Esophagus muscularis mucosa (tissue), 4 donors: Measurements from ENCODE around the gene OLA1. TPM values are rescaled to one million over a fixed set of nuclear protein-coding genes. Genes with fewer than 3 reads are reported as not detected.
"Not testable (repeated sequence)": the region's sequence is repeated elsewhere in the genome, so short reads cannot be mapped to it uniquely, and the experiment has no call there.

Experiments
- DNase-seq: peaks from one replicate; pipeline ENCODE4 v3.0.0-alpha.2; 2017; ENCODE audit errors: extremely low spot score
- H3K27ac ChIP-seq, 4 donors: fragments of 200-600 bp; sonication (generic); replicated peaks in 1 of 4; 1 replicate in 3 of 4; 2 replicates in 1 of 4; pipeline ENCODE4 v1.5.1; 2016 to 2019; ENCODE audit warnings: mild to moderate bottlenecking in 1 of 4
- H3K27me3 ChIP-seq, 4 donors: fragments of 200-600 bp; sonication (generic); one replicate each; pipeline versions ENCODE4 v1.5.1 to v1.6.0; 2016 to 2019
- H3K36me3 ChIP-seq, 4 donors: fragments of 200-600 bp; sonication (generic); one replicate each; pipeline ENCODE4 v1.5.1; 2016 to 2019
- H3K4me1 ChIP-seq, 4 donors: fragments of 200-600 bp; sonication (generic); one replicate each; pipeline ENCODE4 v1.5.1; 2016 to 2019
- H3K4me3 ChIP-seq, 4 donors: fragments of 200-600 bp; sonication (generic); 1 replicate in 2 of 4; 2 replicates in 2 of 4; pipeline ENCODE4 v1.5.1; 2016 to 2019; ENCODE audit warnings: mild to moderate bottlenecking in 4 of 4, moderate library complexity in 1 of 4
- H3K9me3 ChIP-seq, 4 donors: fragments of 200-600 bp; sonication (generic); 1 replicate in 3 of 4; 2 replicates in 1 of 4; pipeline ENCODE4 v1.5.1; 2016 to 2019
- CTCF ChIP-seq, 3 experiments: fragments of 200-600 bp in 2 of 3; fragments of 450-650 bp in 1 of 3; sonication (generic) in 2 of 3; IDR thresholded peaks; one replicate each; pipeline ENCODE4 v1.5.1; 2017 to 2019; ENCODE audit warnings: antibody characterized with exemption in 3 of 3, mild to moderate bottlenecking in 2 of 3, moderate library complexity in 1 of 3
- EP300 ChIP-seq: sonication (generic); formaldehyde crosslinking; IDR thresholded peaks from one replicate; pipeline ENCODE4 v1.6.1; 2017; ENCODE audit warnings: antibody characterized with exemption
- POLR2A ChIP-seq: fragments of 450-650 bp; IDR thresholded peaks from one replicate; pipeline ENCODE4 v1.6.1; 2017; ENCODE audit warnings: antibody characterized with exemption, moderate library complexity, mild to moderate bottlenecking, low read depth
- POLR2AphosphoS5 ChIP-seq, 2 donors: sonication (generic); formaldehyde crosslinking; IDR thresholded peaks; one replicate each; pipeline ENCODE4 v1.6.1; 2017; ENCODE audit warnings: antibody characterized with exemption in 2 of 2
- WGBS: methylation state at CpG from one replicate; pipeline ENCODE4 v1.1.5; 2018; 5-methylcytosine and 5-hydroxymethylcytosine counted together
- intact Hi-C: fragments of 100-400 bp; cut with DNase I; formaldehyde crosslinking; loops from one replicate; pipeline ENCODE4 v1.15.1; 2023
- total RNA-seq, 4 donors: library from RNA; depleted of rRNA; stranded (reverse); fragments of >200 nt; gene quantifications; one replicate each; pipeline versions ENCODE4 v1.1.0 to v1.2.1, GENCODE V29; 2016

Gene OLA1
- total RNA-seq, 4 donors from 2014 or later = 54.2 to 62.7 (median 60.1) TPM

- H3K9me3 ChIP-seq = no peaks in the 10 kb centered on the region
- no peak overlapping the region for H3K27ac ChIP-seq
- H3K4me3 ChIP-seq = no peak overlapping the region
- H3K4me1 ChIP-seq = no peaks in the 10 kb centered on the region
- whole genome bisulfite sequencing = 17% methylated on average over 1 of the region's 1 CpG
- peaks cover 0 to 7% (median 0%) of the 10 kb centered on the region in 4 donors for H3K27me3 ChIP-seq
- H3K36me3 ChIP-seq = no peaks in the 10 kb centered on the region
- no peak for TF ChIP-seq POLR2A
- intact Hi-C loops = no loop called here
- DNase-seq = no peak
These were observed 11.6 kb upstream of the OLA1 start for GRCh38 chr2:174259981-174260380.

- Histone ChIP-seq H3K27ac (no peak overlapping the region), H3K4me3 (no peak overlapping the region), H3K4me1 (peaks cover 0 to 5% (median under 1%) of the 10 kb centered on the region in 4 donors), H3K36me3 (no peaks in the 10 kb centered on the region), H3K27me3 (no peaks in the 10 kb centered on the region), H3K9me3 (no peaks in the 10 kb centered on the region)
- WGBS = 90% methylated on average over 6 of the region's 6 CpGs
- DNase-seq = no peak
- intact Hi-C loops = no loop called here
- no peak for TF ChIP-seq POLR2AphosphoS5 (IDR thresholded peaks at IDR 0.05)
- TF ChIP-seq POLR2A = no peak
- no peak for TF ChIP-seq CTCF (IDR thresholded peaks at IDR 0.05)
- TF ChIP-seq EP300 = no peak
These were observed 5.9 kb upstream of the OLA1 start for GRCh38 chr2:174254267-174254666.

GRCh38 chr2:174248998-174249592 lies 763 bp upstream of the OLA1 start:
- Histone ChIP-seq H3K4me1 (peaks cover 10 to 30% (median 20%) of the 10 kb centered on the region in 4 donors), H3K27ac (peak overlapping the region; percentile 82 to 88 (median 87)), H3K9me3 (no peaks in the 10 kb centered on the region), H3K4me3 (peak overlapping the region; percentile 77 to 90 (median 82)), H3K27me3 (no peaks in the 10 kb centered on the region), H3K36me3 (peaks cover 9 to 15% (median 9%) of the 10 kb centered on the region in 4 donors)
- WGBS = 56% methylated on average over 16 of the region's 16 CpGs
- no peak for TF ChIP-seq EP300
- no peak for TF ChIP-seq CTCF (IDR thresholded peaks at IDR 0.05)
- TF ChIP-seq POLR2AphosphoS5 (IDR thresholded peaks at IDR 0.05) = no peak
- no peak for TF ChIP-seq POLR2A
- DNase-seq = no peak
- intact Hi-C loops = loop anchor here (5.0 kb wide), 1 partner anchor 88 kb away; no protein-coding TSS in a partner anchor

- Histone ChIP-seq H3K4me3 (peak overlapping the region; percentile 77 to 90 (median 82)), H3K4me1 (peaks cover 10 to 30% (median 20%) of the 10 kb centered on the region in 4 donors), H3K9me3 (no peaks in the 10 kb centered on the region), H3K27ac (peak overlapping the region; percentile 82 to 88 (median 87)), H3K27me3 (no peaks in the 10 kb centered on the region), H3K36me3 (peaks cover 9 to 15% (median 9%) of the 10 kb centered on the region in 4 donors)
- TF ChIP-seq POLR2AphosphoS5 (IDR thresholded peaks at IDR 0.05) (no peak), CTCF (IDR thresholded peaks at IDR 0.05) (no peak), POLR2A (no peak), EP300 (no peak)
- intact Hi-C loops = loop anchor here (5.0 kb wide), 1 partner anchor 90 kb away; no protein-coding TSS in a partner anchor
- WGBS = 34% methylated on average over 10 of the region's 14 CpGs
- no peak for DNase-seq
These were observed 702 bp downstream of the OLA1 start for GRCh38 chr2:174247474-174248186.

- Histone ChIP-seq H3K4me1 (peaks cover 10 to 30% (median 20%) of the 10 kb centered on the region in 4 donors), H3K9me3 (no peaks in the 10 kb centered on the region), H3K27me3 (no peaks in the 10 kb centered on the region), H3K27ac (no peak overlapping the region), H3K36me3 (peaks cover 9 to 20% (median 9%) of the 10 kb centered on the region in 4 donors), H3K4me3 (peak overlapping the region in 1 of 4 donors; percentile 83)
- 90% methylated on average over 18 of the region's 18 CpGs for WGBS
- TF ChIP-seq CTCF (IDR thresholded peaks at IDR 0.05) = no peak
- no peak for TF ChIP-seq POLR2A
- TF ChIP-seq POLR2AphosphoS5 (IDR thresholded peaks at IDR 0.05) = no peak
- TF ChIP-seq EP300 = no peak
- intact Hi-C loops = loop anchor here (5.0 kb wide), 1 partner anchor 90 kb away; no protein-coding TSS in a partner anchor
- no peak for DNase-seq
These were observed 1.4 kb downstream of the OLA1 start for GRCh38 chr2:174246944-174247381.

- H3K27ac ChIP-seq, DNase-seq, H3K4me3 ChIP-seq, H3K9me3 ChIP-seq, H3K27me3 ChIP-seq: not testable (repeated sequence)
- peaks cover 9 to 22% (median 9%) of the 10 kb centered on the region in 4 donors for H3K36me3 ChIP-seq
- intact Hi-C loops = loop anchor here (5.0 kb wide), 1 partner anchor 92 kb away; no protein-coding TSS in a partner anchor
- H3K4me1 ChIP-seq = peaks cover 10 to 30% (median 20%) of the 10 kb centered on the region in 4 donors
- WGBS = 93% methylated on average over 6 of the region's 6 CpGs
These were observed 2.7 kb downstream of the OLA1 start for GRCh38 chr2:174245628-174246027.
